GM18868 (cell line): ENCODE data around the gene SFN.
"Not testable (repeated sequence)": the region's sequence is repeated elsewhere in the genome, so short reads cannot be mapped to it uniquely, and the experiment has no call there.

Experiments used
- ATAC-seq: cut with Tn5 transposase; IDR thresholded peaks from one replicate; pipeline ENCODE4 v1.9.1; 2021; ENCODE audit warnings: mild to moderate bottlenecking, moderate library complexity; ENCODE audit not compliant: unreplicated experiment

SFN gene

GRCh38 chr1:26862781-26863684 lies at the start of gene SFN:
TSS of gene SFN (plus strand) at chr1:26863149. CDS start at chr1:26863213, 64 bp downstream.
- ATAC-seq = no peak

DNA sequence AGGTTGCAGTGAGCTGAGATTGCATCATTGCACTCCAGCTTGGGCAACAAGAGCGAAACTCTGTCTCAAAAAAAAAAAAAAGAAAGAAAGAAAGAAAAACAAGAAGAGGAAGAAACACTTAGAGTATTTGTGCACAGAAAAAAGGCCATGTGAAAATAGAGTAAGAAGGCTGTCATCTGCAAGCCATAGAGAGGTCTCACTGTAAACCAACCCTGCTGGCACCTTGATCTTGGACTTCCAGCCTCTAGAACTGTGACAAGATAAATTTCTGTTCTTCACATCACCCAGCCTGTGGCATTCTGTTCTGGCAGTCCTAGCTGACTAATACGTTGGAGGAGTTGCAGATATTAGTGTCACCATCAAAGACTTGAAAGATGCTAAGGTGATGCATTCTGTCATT lies 48.6 kb upstream of the SFN start:
- ATAC-seq = no peak

DNA sequence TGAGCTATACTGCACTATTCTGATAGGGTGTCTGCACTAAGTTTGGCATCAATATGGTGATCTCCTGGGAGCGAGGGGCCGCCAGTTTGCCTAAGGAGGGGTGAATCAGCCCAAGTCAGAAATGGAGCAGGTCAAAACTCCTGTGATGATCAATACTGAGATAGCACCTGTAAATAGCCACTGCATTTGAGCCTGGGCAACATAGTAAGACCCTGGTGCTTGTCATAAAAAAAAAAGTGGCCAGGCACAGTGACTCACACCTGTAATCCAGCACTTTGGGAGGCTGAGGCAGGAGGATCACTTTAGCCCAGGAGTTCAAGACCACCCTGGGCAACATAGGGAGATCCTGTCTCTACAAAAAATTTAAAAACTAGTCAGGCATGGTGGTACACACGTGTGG lies 48.1 kb upstream of the SFN start:
- ATAC-seq = no peak

DNA sequence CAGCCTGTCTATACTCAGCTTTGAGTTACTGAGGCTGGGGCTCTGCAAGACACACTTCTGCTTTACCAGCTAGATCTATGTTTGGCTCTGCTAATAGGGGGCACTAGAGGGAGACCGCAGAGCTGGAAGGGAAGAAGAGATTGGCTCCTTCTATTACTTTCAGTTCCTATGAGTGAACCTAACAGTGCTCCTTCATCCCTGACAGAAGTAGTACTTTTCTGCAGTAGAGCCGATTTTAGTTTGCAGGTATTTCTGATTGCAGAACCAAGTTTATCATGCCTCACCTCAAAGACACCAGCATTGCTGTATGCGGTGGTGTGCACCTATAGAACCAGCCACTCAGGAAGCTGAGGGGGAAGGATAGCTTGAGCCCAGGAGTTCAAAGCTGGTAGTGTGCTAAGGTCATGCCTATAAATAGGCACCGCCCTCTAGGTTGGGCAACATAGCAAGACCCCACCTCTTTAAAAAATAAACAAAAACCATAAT lies 42.1 kb upstream of the SFN start:
- ATAC-seq = peak; percentile 95

- no peak for ATAC-seq
Observed at GRCh38 chr1:26822737-26823395, 40.1 kb upstream of the SFN start.

GRCh38 chr1:26824731-26825130 lies 38.2 kb upstream of the SFN start:
- no peak for ATAC-seq

DNA sequence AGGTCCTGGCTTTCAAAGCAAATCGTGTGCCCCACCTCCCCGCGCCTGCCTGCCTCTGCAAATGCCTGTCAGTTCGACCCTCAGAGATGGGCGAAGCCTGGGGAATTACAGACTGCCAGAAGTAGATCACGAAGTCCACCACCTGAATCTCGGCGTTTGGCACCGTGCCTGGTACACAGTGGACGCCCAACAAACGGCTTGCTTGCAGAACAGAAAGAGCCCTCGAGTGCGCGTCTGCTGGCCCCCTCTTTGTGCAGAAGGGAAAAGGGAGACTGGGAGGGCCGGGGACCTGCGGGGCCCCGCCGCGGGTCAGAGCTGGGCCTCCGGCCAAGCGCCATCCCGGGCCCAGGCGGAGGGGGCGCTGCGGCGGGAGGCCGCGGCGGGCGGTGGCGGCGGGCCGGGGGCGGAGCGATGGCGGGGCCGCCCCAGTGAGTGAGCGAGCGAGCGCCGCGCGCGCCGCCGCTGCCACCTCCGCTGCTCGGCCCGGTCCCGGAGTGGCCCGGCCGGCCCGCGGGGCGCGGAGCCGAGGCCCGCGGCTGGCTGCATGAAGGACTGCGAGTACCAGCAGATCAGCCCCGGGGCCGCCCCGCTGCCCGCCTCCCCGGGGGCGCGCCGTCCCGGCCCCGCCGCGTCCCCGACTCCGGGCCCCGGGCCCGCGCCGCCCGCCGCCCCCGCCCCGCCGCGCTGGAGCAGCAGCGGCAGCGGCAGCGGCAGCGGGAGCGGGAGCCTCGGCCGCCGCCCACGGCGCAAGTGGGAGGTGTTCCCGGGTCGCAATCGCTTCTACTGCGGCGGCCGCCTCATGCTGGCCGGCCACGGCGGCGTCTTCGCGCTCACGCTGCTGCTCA lies 36.5 kb upstream of the SFN start, which contains the start of gene ZDHHC18:
Gene ZDHHC18 (plus strand): TSS at position 428 of the 845 bp plus-strand sequence. CDS start 117 bp downstream, at position 545.
- peak; percentile 80 for ATAC-seq

- ATAC-seq = no peak
Observed at GRCh38 chr1:26827106-26827604, 35.8 kb upstream of the SFN start.

DNA sequence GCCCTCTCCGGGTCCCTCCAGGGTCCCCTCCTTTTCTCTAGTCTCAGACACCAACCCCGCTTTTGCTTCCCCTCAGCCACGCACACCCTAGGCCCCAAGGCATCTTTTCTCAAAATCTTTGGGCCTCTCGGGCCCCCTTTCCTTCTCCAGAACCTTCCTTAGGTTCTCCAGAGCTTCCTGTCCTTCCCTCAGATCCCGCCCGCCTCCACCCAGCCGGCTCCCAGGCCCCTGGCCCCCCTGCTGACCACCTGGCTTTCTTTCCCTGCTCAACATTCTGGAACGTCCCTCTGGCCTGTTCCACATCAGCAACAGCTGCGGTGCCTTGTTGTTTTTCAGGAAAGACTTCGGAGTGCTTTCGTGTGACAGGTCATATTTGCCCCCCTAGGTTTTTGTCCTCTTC lies 35.3 kb upstream of the SFN start:
- no peak for ATAC-seq

DNA sequence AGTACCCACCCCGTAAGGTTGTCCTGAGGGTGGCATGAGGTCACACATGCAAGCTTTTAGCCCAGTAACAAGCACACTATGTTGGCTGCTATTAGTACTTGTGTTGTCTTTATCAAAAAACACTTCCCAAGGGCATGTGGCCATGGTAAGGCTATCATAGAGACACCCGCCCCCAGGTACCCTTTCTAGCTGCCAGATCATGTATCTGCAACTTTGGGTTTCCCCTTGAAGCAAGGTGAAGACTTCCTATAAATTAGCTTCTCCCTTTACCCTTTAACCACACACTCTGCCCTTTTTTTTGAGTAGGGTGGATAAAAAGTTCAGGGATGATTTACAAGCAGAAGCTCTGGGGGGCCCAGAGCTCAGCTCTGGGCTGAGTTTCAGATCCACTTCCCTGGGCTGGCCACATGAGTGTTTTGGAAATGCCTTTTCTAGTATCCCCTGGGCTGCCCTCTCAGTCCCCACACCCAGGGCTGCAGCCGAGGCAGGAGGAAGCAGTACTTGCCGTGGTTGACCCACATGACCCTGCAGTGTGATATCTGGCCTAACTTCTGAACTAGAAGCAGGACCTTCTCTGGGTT lies 34.4 kb upstream of the SFN start:
- no peak for ATAC-seq

GRCh38 chr1:26829184-26829911 lies 33.6 kb upstream of the SFN start:
- ATAC-seq = no peak

DNA sequence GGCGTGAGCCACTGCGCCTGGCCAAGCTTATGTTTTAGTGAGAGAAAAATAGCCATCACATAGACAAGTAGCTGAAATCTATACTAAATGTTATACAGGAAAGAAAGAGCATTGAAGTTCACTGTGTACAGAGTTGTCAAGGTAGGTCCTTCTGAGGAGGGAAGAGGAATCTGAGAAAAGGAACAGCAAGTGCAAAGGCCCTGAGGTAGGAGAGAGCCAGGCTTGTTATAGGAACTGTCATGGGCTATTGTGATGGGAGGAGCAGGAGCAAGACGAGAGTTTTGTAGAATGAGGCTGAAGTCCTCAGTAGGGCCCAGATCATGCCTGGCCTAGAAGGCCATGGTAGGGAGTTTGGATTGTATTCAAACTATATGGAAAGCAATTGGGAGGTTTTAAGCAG lies 31.9 kb upstream of the SFN start:
- ATAC-seq = no peak

DNA sequence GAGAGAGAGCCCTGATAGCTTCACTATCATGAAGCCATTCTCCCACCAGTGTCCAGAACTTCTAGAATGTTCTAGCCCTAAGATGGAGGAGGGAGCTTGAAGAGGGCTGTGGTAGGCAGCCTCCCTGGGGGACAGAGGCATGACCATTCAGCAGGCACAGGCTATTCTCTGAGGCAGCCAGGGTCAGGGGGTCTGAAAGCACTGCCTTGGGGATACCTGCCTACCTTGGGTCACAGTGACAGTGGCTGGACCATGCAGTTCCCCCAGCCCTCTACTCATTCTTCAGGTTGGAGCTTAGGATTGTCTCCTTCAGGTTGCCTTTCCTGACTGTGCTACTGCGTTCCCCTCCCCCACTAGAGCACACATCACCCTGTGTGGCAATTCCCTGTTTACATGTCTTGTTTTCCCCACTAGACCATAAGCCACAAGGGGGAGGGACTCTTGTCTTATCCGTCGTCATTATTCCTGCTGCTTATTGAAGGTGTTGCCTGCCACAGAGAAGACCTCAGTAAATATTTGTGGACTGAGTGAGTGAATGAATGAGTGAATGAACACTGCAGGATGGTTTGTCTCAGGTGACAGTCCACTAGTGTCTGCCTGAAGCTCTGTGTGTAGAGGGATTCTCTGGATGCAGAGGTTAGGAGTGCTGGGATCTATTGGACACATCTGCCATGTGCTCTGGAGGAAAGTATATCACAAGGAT lies 31.3 kb upstream of the SFN start:
- ATAC-seq = no peak

GRCh38 chr1:26832249-26832960 lies 30.5 kb upstream of the SFN start:
- no peak for ATAC-seq

- peak; percentile 90 for ATAC-seq
Observed at GRCh38 chr1:26833432-26834405, 29.2 kb upstream of the SFN start.

GRCh38 chr1:26837665-26838064 lies 25.3 kb upstream of the SFN start:
- not testable (repeated sequence) for ATAC-seq
